IMR-90 (cell line): Measurements from ENCODE around the gene CCDC141. TPM values are rescaled to one million over a fixed set of nuclear protein-coding genes. Genes with fewer than 3 reads are reported as not detected.

Experiments used
- ATAC-seq: fragments of 200-7000 bp; cut with Tn5 transposase; 2 replicates; pipeline ENCODE4 v1.9.1; 2020; ENCODE audit warnings: low read depth, mild to moderate bottlenecking, moderate library complexity
- BruUV-seq: library from RNA; stranded (reverse); fragments of 400-500 nt; replicated peaks from 2 replicates; lab custom pipeline; 2021; lab: Mats Ljungman, UMichigan
- CTCF ChIA-PET: fragments of 300-600 bp; formaldehyde crosslinking; extraction: SDS; loops from one replicate; lab custom pipeline; 2021; ENCODE audit warnings: antibody characterized with exemption; lab: Yijun Ruan, JAX
- POLR2A ChIA-PET: fragments of 300-600 bp; sonication (Branson Sonifier 250); formaldehyde crosslinking; loops from one replicate; lab custom pipeline; 2022; ENCODE audit warnings: antibody characterized with exemption; ENCODE audit not compliant: unreplicated experiment; lab: Charles Lee
- DNase-seq: peaks from one replicate; pipeline ENCODE4 v3.0.0; 2013
- H2AFZ ChIP-seq: replicated peaks from 2 replicates; pipeline ENCODE3; 2013; ENCODE audit warnings: low read length, mild to moderate bottlenecking; ENCODE audit not compliant: poor library complexity
- H2AK5ac ChIP-seq: 2 replicates; pipeline ENCODE4 v1.6.1; 2013; ENCODE audit warnings: low read depth, low read length, inconsistent platforms
- H2AK9ac ChIP-seq: replicated peaks from 2 replicates; pipeline ENCODE3; 2013; ENCODE audit warnings: mild to moderate bottlenecking, low read depth, low read length, moderate library complexity; ENCODE audit not compliant: poor library complexity
- H2BK120ac ChIP-seq: 2 replicates; pipeline ENCODE4 v1.6.1; 2013; ENCODE audit warnings: low read depth, low read length, inconsistent platforms
- H2BK15ac ChIP-seq: 3 replicates; pipeline ENCODE4 v1.6.1; 2013; ENCODE audit warnings: low read depth, low read length, inconsistent platforms
- H2BK20ac ChIP-seq: 2 replicates; pipeline ENCODE4 v1.6.1; 2013; ENCODE audit warnings: low read depth, mild to moderate bottlenecking, inconsistent platforms, low read length, moderate library complexity
- H2BK5ac ChIP-seq: 2 replicates; pipeline ENCODE4 v1.6.1; 2013; ENCODE audit warnings: mild to moderate bottlenecking, low read depth, low read length, inconsistent platforms; ENCODE audit not compliant: poor library complexity, severe bottlenecking
- H3K14ac ChIP-seq: replicated peaks from 2 replicates; pipeline ENCODE4 v1.6.1; 2013; ENCODE audit warnings: low read depth, low read length, inconsistent platforms
- H3K18ac ChIP-seq: 2 replicates; pipeline ENCODE4 v1.6.1; 2013; ENCODE audit warnings: low read depth, low read length, control low read depth
- H3K23ac ChIP-seq: 2 replicates; pipeline ENCODE4 v1.6.1; 2013; ENCODE audit warnings: low read depth, low read length, inconsistent platforms
- H3K27ac ChIP-seq: 2 replicates; pipeline ENCODE4 v1.5.1; 2013; ENCODE audit warnings: mild to moderate bottlenecking, control low read depth, low read length; ENCODE audit not compliant: insufficient read depth
- H3K27me3 ChIP-seq: 2 replicates; pipeline ENCODE4 v1.6.1; 2013; ENCODE audit warnings: low read length; ENCODE audit not compliant: control insufficient read depth, insufficient read depth
- H3K36me3 ChIP-seq: 2 replicates; pipeline ENCODE4 v1.6.1; 2013; ENCODE audit warnings: low read length, mixed read lengths; ENCODE audit not compliant: control insufficient read depth, insufficient read depth
- H3K4ac ChIP-seq: 2 replicates; pipeline ENCODE4 v1.6.1; 2013; ENCODE audit warnings: low read depth, low read length, inconsistent platforms
- H3K4me1 ChIP-seq: 2 replicates; pipeline ENCODE4 v1.6.1; 2013; ENCODE audit warnings: low read length, mixed read lengths; ENCODE audit not compliant: control insufficient read depth, insufficient read depth
- H3K4me2 ChIP-seq: 2 replicates; pipeline ENCODE4 v1.6.1; 2013; ENCODE audit warnings: low read depth, mild to moderate bottlenecking, control low read depth, low read length, moderate library complexity
- H3K4me3 ChIP-seq: 2 replicates; pipeline ENCODE4 v1.5.1; 2013; ENCODE audit warnings: low read depth, mild to moderate bottlenecking, control low read depth, low read length, moderate library complexity; ENCODE audit not compliant: insufficient read depth
- H3K56ac ChIP-seq: 2 replicates; pipeline ENCODE4 v1.6.1; 2013; ENCODE audit warnings: low read length, inconsistent platforms; ENCODE audit not compliant: insufficient read depth; ENCODE audit errors: extremely low read depth
- H3K79me1 ChIP-seq, 2 experiments: 2 replicates each; pipeline ENCODE4 v1.6.1; 2013; ENCODE audit warnings: low read length in 2 of 2, inconsistent platforms in 1 of 2, low read depth in 1 of 2
- H3K9ac ChIP-seq: 2 replicates; pipeline ENCODE4 v1.6.1; 2013; ENCODE audit warnings: low read depth, low read length, control low read depth
- H3K9me1 ChIP-seq: 2 replicates; pipeline ENCODE4 v1.6.1; 2013; ENCODE audit warnings: low read length, inconsistent platforms; ENCODE audit not compliant: insufficient read depth
- H3K9me3 ChIP-seq: 2 replicates; pipeline ENCODE4 v1.6.1; 2013; ENCODE audit warnings: low read length; ENCODE audit not compliant: control insufficient read depth, insufficient read depth
- H4K20me1 ChIP-seq: 2 replicates; pipeline ENCODE4 v1.6.1; 2013; ENCODE audit warnings: low read length, inconsistent platforms; ENCODE audit not compliant: insufficient read depth
- H4K5ac ChIP-seq: 2 replicates; pipeline ENCODE4 v1.6.1; 2013; ENCODE audit warnings: mild to moderate bottlenecking, low read depth, low read length, control low read depth
- H4K8ac ChIP-seq, 2 experiments: 2 replicates each; pipeline ENCODE4 v1.6.1; 2013; ENCODE audit warnings: low read depth in 2 of 2, low read length in 2 of 2, control low read depth in 1 of 2, inconsistent platforms in 1 of 2
- H4K91ac ChIP-seq: 2 replicates; pipeline ENCODE4 v1.6.1; 2013; ENCODE audit warnings: low read depth, low read length, inconsistent platforms; ENCODE audit not compliant: insufficient read depth
- BHLHE40 ChIP-seq: fragments of 150-350 bp; IDR thresholded peaks from 2 replicates; pipeline ENCODE4 v1.6.1; 2016; ENCODE audit warnings: mild to moderate bottlenecking, low read depth, low read length
- CEBPB ChIP-seq: IDR thresholded peaks from 2 replicates; pipeline ENCODE4 v1.6.1; 2012; ENCODE audit warnings: low read depth, low read length, improper control_type of control experiment
- CHD1 ChIP-seq: IDR thresholded peaks from 2 replicates; pipeline ENCODE4 v1.6.1; 2012; ENCODE audit warnings: low read depth, low read length, improper control_type of control experiment
- FOS ChIP-seq: fragments of 150-350 bp; IDR thresholded peaks from 2 replicates; pipeline ENCODE4 v1.6.1; 2016; ENCODE audit warnings: low read depth, low read length
- MAFK ChIP-seq: IDR thresholded peaks from 2 replicates; pipeline ENCODE4 v1.6.1; 2012; ENCODE audit warnings: low read depth, low read length, improper control_type of control experiment
- MAZ ChIP-seq: IDR thresholded peaks from 2 replicates; pipeline ENCODE4 v1.6.1; 2012; ENCODE audit warnings: low read depth, mild to moderate bottlenecking, low read length, improper control_type of control experiment, moderate library complexity, borderline replicate concordance
- MXI1 ChIP-seq: IDR thresholded peaks from 2 replicates; pipeline ENCODE4 v1.6.1; 2012; ENCODE audit warnings: low read depth, mild to moderate bottlenecking, low read length, moderate library complexity, borderline replicate concordance
- NFE2L2 ChIP-seq: fragments of 150-350 bp; IDR thresholded peaks from 2 replicates; pipeline ENCODE4 v1.6.1; 2016; ENCODE audit warnings: low read depth, mild to moderate bottlenecking, low read length
- POLR2A ChIP-seq: IDR thresholded peaks from 2 replicates; pipeline ENCODE4 v1.6.1; 2012; ENCODE audit warnings: mild to moderate bottlenecking, low read depth, low read length
- RAD21 ChIP-seq: IDR thresholded peaks from 2 replicates; pipeline ENCODE4 v1.6.1; 2012; ENCODE audit warnings: low read length, improper control_type of control experiment
- RCOR1 ChIP-seq: IDR thresholded peaks from 2 replicates; pipeline ENCODE4 v1.6.1; 2012; ENCODE audit warnings: mild to moderate bottlenecking, low read length, improper control_type of control experiment; ENCODE audit not compliant: insufficient replicate concordance
- RFX5 ChIP-seq: IDR thresholded peaks from 2 replicates; pipeline ENCODE4 v1.8.0; 2012; ENCODE audit warnings: low read depth, mild to moderate bottlenecking, low read length, moderate library complexity
- SMC3 ChIP-seq: fragments of 150-350 bp; IDR thresholded peaks from 2 replicates; pipeline ENCODE4 v1.6.1; 2016; ENCODE audit warnings: low read depth, mild to moderate bottlenecking, antibody characterized with exemption, low read length, moderate library complexity
- WGBS, 2 experiments: methylation state at CpG; one replicate each; pipeline versions ENCODE4 v1.1.5 to v1.1.7; 2013; ENCODE audit warnings: missing lambda C conversion rate in 2 of 2; ENCODE audit not compliant: insufficient read length in 1 of 2; ENCODE audit errors: extremely low coverage in 2 of 2; 5-methylcytosine and 5-hydroxymethylcytosine counted together
- dilution Hi-C: fragments of 300-500 bp; cut with HindIII; formaldehyde crosslinking; loops from one replicate; pipeline ENCODE4 v1.14.3; 2018; ENCODE audit warnings: low sequenced_read_pairs; ENCODE audit not compliant: unreplicated experiment
- in situ Hi-C: fragments of 300-500 bp; cut with MboI; formaldehyde crosslinking; loops from 3 replicates; pipeline ENCODE4 v1.14.3; 2019; ENCODE audit warnings: low sequenced_read_pairs, inconsistent platforms, mixed read lengths
- intact Hi-C: fragments of 100-400 bp; cut with micrococcal nuclease; formaldehyde crosslinking; loops from 2 replicates; pipeline ENCODE4 v1.10.0; 2022
- polyA plus RNA-seq, 3 experiments: library from polyadenylated mRNA; depleted of rRNA; stranded (reverse); fragments of >200 nt; gene quantifications; 2 replicates each; pipeline ENCODE4 v1.2.3, GENCODE V29; 2012; ENCODE audit warnings: low replicate concordance in 1 of 3
- total RNA-seq: library from RNA; depleted of rRNA; stranded (reverse); fragments of >200 nt; gene quantifications from 2 replicates; pipeline ENCODE4 v1.2.3, GENCODE V29; 2012
- TF ChIP-seq, protein P1 (sequence below): fragments of 150-350 bp; IDR thresholded peaks from 2 replicates; pipeline ENCODE4 v1.6.1; 2016; ENCODE audit warnings: low read depth, mild to moderate bottlenecking, low read length, moderate library complexity, borderline replicate concordance
- TF ChIP-seq, protein P2 (sequence below): conservative IDR thresholded peaks from 2 replicates; pipeline ENCODE4 v1.5.1; 2012; ENCODE audit warnings: mild to moderate bottlenecking, low read depth, low read length, improper control_type of control experiment
- TF ChIP-seq, protein P3 (sequence below): fragments of 150-350 bp; IDR thresholded peaks from 2 replicates; pipeline ENCODE4 v1.6.1; 2017; ENCODE audit warnings: mild to moderate bottlenecking, antibody characterized with exemption, low read length, low read depth

CCDC141 gene
- total and polyA plus RNA-seq, 2 of the 4 experiments (the other 2 are of a cell fraction) = not detected

DNA sequence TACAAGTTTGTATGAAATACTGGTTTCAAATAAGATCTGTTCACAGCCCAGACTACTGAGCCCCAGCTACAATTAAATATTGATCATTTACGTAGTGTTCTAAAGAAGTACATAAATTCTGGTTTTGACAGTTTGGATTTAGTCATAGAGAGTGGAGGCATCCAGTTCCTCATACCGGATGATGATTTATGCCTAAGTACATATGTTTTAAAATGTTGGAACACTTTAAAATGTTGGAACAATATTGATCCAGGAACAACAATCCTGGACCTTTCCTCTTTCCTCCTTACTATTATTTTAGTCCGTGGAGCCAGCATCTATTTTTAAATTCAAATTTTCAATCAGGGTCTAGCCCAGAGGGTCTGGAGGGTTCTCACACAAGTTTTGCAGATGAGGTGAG lies 220.0 kb downstream of the CCDC141 start:
- Histone ChIP-seq H3K23ac (no peak overlapping the region), H3K9ac (no peak overlapping the region), H3K4me3 (no peak overlapping the region), H3K36me3 (no peaks in the 10 kb centered on the region), H3K18ac (no peak overlapping the region), H2BK15ac (no peak overlapping the region), H2AFZ (no peak overlapping the region), H4K91ac (no peak overlapping the region), H2BK5ac (no peak overlapping the region), H4K8ac (no peak overlapping the region), H3K4ac (no peak overlapping the region), H2BK120ac (no peak overlapping the region), H3K56ac (no peak overlapping the region), H2AK5ac (no peak overlapping the region), H3K27me3 (no peaks in the 10 kb centered on the region; the same call in 1 of the 2 replicates), H3K9me3 (no peaks in the 10 kb centered on the region), H3K9me1 (no peaks in the 10 kb centered on the region), H3K4me1 (no peaks in the 10 kb centered on the region), H4K20me1 (no peaks in the 10 kb centered on the region), H2BK20ac (no peak overlapping the region), H3K27ac (no peak overlapping the region), H3K4me2 (no peak overlapping the region), H2AK9ac (no peak overlapping the region), H3K79me1 (no peaks in the 10 kb centered on the region), H3K14ac (no peak overlapping the region), H4K5ac (no peak overlapping the region)
- intact Hi-C loops (no loop called here), in situ Hi-C loops (no loop called here), dilution Hi-C loops (no loop called here)
- POLR2A ChIA-PET = no interaction called here
- CTCF ChIA-PET = no interaction called here
- no peak for ATAC-seq
- no peak for TF ChIP-seq NFE2L2
- TF ChIP-seq FOS = no peak
- TF ChIP-seq, protein P1, sequence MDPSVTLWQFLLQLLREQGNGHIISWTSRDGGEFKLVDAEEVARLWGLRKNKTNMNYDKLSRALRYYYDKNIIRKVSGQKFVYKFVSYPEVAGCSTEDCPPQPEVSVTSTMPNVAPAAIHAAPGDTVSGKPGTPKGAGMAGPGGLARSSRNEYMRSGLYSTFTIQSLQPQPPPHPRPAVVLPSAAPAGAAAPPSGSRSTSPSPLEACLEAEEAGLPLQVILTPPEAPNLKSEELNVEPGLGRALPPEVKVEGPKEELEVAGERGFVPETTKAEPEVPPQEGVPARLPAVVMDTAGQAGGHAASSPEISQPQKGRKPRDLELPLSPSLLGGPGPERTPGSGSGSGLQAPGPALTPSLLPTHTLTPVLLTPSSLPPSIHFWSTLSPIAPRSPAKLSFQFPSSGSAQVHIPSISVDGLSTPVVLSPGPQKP = no peak
- no peak for TF ChIP-seq MXI1
- no peak for TF ChIP-seq RCOR1
- no peak for TF ChIP-seq MAFK
- no peak for TF ChIP-seq SMC3
- TF ChIP-seq CHD1 = no peak
- no peak for TF ChIP-seq MAZ
- TF ChIP-seq, protein P2, sequence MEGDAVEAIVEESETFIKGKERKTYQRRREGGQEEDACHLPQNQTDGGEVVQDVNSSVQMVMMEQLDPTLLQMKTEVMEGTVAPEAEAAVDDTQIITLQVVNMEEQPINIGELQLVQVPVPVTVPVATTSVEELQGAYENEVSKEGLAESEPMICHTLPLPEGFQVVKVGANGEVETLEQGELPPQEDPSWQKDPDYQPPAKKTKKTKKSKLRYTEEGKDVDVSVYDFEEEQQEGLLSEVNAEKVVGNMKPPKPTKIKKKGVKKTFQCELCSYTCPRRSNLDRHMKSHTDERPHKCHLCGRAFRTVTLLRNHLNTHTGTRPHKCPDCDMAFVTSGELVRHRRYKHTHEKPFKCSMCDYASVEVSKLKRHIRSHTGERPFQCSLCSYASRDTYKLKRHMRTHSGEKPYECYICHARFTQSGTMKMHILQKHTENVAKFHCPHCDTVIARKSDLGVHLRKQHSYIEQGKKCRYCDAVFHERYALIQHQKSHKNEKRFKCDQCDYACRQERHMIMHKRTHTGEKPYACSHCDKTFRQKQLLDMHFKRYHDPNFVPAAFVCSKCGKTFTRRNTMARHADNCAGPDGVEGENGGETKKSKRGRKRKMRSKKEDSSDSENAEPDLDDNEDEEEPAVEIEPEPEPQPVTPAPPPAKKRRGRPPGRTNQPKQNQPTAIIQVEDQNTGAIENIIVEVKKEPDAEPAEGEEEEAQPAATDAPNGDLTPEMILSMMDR = no peak
- TF ChIP-seq RFX5 = no peak
- TF ChIP-seq, protein P3, sequence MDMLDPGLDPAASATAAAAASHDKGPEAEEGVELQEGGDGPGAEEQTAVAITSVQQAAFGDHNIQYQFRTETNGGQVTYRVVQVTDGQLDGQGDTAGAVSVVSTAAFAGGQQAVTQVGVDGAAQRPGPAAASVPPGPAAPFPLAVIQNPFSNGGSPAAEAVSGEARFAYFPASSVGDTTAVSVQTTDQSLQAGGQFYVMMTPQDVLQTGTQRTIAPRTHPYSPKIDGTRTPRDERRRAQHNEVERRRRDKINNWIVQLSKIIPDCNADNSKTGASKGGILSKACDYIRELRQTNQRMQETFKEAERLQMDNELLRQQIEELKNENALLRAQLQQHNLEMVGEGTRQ = no peak
- no peak for TF ChIP-seq CEBPB
- no peak for TF ChIP-seq RAD21
- TF ChIP-seq POLR2A = no peak
- TF ChIP-seq BHLHE40 = no peak
- WGBS, 2 experiments = no CpG with 5 or more reads among the region's 3 CpGs
- BruUV-seq = no TSS peak
- no peak for DNase-seq
